Measurements from ENCODE around the gene RAC3. TPM values are rescaled to one million over a fixed set of nuclear protein-coding genes. Genes with fewer than 3 reads are reported as not detected.

The RAC3 gene
- total RNA-seq, 2 experiments from 2014 or later: 12.9 to 13.1 TPM

GRCh38 chr17:82022981-82023446 is 8.5 kb upstream of the RAC3 start, which contains the start of gene LRRC45:
Gene LRRC45, plus strand, starts transcription at chr17:82023305. Its CDS starts 339 bp downstream, at chr17:82023644.
- Mint-ChIP-seq H3K9me3 (ENCODE audit: insufficient read depth) (no peaks in the 10 kb centered on the region), H3K4me3 (peak within 1 kb of the TSS; percentile 89), H3K36me3 (ENCODE audit: low read depth) (peaks cover 19% of the 10 kb centered on the region), H3K27me3 (ENCODE audit: low read depth) (no peaks in the 10 kb centered on the region), H3K27ac (peak within 1 kb of the TSS; percentile 83), H3K4me1 (ENCODE audit: low read depth) (peaks cover 43% of the 10 kb centered on the region)
- CTCF ChIA-PET: interaction anchor here (0.7 to 6.1 kb wide), 8 partner anchors 8 to 132 kb away, joined by 3 to 138 read pairs (median 10); partner anchors contain the start of genes DCXR, NOTUM and RAC3
- peak; percentile 96 for ATAC-seq
- POLR2A ChIA-PET: interaction anchor here (0.7 to 2.8 kb wide), 2 partner anchors 14 to 63 kb away, joined by 4 to 7 read pairs; partner anchors contain the start of gene DCXR
- peak; percentile 100 for DNase-seq

GRCh38 chr17:82023447-82024241 is 7.8 kb upstream of the RAC3 start:
- peak overlapping the region; percentile 89 for H3K4me3 Mint-ChIP-seq
- no peaks in the 10 kb centered on the region for H3K27me3 Mint-ChIP-seq (ENCODE audit: low read depth)
- peak; percentile 48 for DNase-seq
- peak overlapping the region; percentile 57 for H3K27ac Mint-ChIP-seq
- H3K9me3 Mint-ChIP-seq (ENCODE audit: insufficient read depth): no peaks in the 10 kb centered on the region
- ATAC-seq: no peak
- POLR2A ChIA-PET: interaction anchor here (2.8 kb wide), 1 partner anchor 14 kb away, joined by 7 read pairs; the partner anchor contains the start of gene DCXR
- peaks cover 17% of the 10 kb centered on the region for H3K36me3 Mint-ChIP-seq (ENCODE audit: low read depth)
- peaks cover 43% of the 10 kb centered on the region for H3K4me1 Mint-ChIP-seq (ENCODE audit: low read depth)
- CTCF ChIA-PET: interaction anchor here (0.7 to 6.1 kb wide), 4 partner anchors 7 to 72 kb away, joined by 3 to 138 read pairs (median 24); partner anchors contain the start of genes DCXR, NOTUM and RAC3

GRCh38 chr17:82024859-82025258 is 6.6 kb upstream of the RAC3 start:
- ChIA-PET CTCF (interaction anchor here (1.1 kb wide), 1 partner anchor 65 kb away, joined by 3 read pairs; no protein-coding TSS in a partner anchor), POLR2A (no interaction called here)
- ATAC-seq (no peak), DNase-seq (no peak)
- Mint-ChIP-seq H3K27me3 (ENCODE audit: low read depth) (no peaks in the 10 kb centered on the region), H3K4me1 (ENCODE audit: low read depth) (peaks cover 50% of the 10 kb centered on the region), H3K4me3 (no peak overlapping the region), H3K27ac (no peak overlapping the region), H3K9me3 (ENCODE audit: insufficient read depth) (no peaks in the 10 kb centered on the region), H3K36me3 (ENCODE audit: low read depth) (peaks cover 21% of the 10 kb centered on the region)

- ATAC-seq: no peak
- no peaks in the 10 kb centered on the region for H3K9me3 Mint-ChIP-seq (ENCODE audit: insufficient read depth)
- no peak for DNase-seq
- H3K4me3 Mint-ChIP-seq: no peak overlapping the region
- no peak overlapping the region for H3K27ac Mint-ChIP-seq
- no peaks in the 10 kb centered on the region for H3K27me3 Mint-ChIP-seq (ENCODE audit: low read depth)
- CTCF ChIA-PET: interaction anchor here (0.9 to 1.1 kb wide), 2 partner anchors 66 kb away, joined by 3 read pairs; no protein-coding TSS in a partner anchor
- POLR2A ChIA-PET: interaction anchor here (0.8 kb wide), 1 partner anchor 81 kb away, joined by 3 read pairs; no protein-coding TSS in a partner anchor
- peaks cover 51% of the 10 kb centered on the region for H3K4me1 Mint-ChIP-seq (ENCODE audit: low read depth)
- peaks cover 23% of the 10 kb centered on the region for H3K36me3 Mint-ChIP-seq (ENCODE audit: low read depth)
Measured at GRCh38 chr17:82025401-82026107, 5.9 kb upstream of the RAC3 start.

- H3K27me3 Mint-ChIP-seq (ENCODE audit: low read depth): no peaks in the 10 kb centered on the region
- H3K36me3 Mint-ChIP-seq (ENCODE audit: low read depth): peaks cover 24% of the 10 kb centered on the region
- H3K9me3 Mint-ChIP-seq (ENCODE audit: insufficient read depth): no peaks in the 10 kb centered on the region
- ATAC-seq (no peak), DNase-seq (no peak)
- no peak overlapping the region for H3K27ac Mint-ChIP-seq
- POLR2A ChIA-PET: interaction anchor here (0.8 to 1.1 kb wide), 2 partner anchors 9 to 270 kb away, joined by 3 read pairs; partner anchors contain the start of gene DCXR
- H3K4me1 Mint-ChIP-seq (ENCODE audit: low read depth): peaks cover 45% of the 10 kb centered on the region
- CTCF ChIA-PET: interaction anchor here (1.7 kb wide), 1 partner anchor 10 kb away, joined by 8 read pairs; the partner anchor contains the start of gene DCXR
- H3K4me3 Mint-ChIP-seq: no peak overlapping the region
Measured at GRCh38 chr17:82028246-82028645, 3.2 kb upstream of the RAC3 start.

GRCh38 chr17:82028966-82029365 is 2.5 kb upstream of the RAC3 start:
- CTCF ChIA-PET: interaction anchor here (0.6 to 1.9 kb wide), 5 partner anchors 9 to 167 kb away, joined by 3 to 9 read pairs (median 7); partner anchors contain the start of gene DCXR
- no peak overlapping the region for H3K27ac Mint-ChIP-seq
- POLR2A ChIA-PET: interaction anchor here (1.1 kb wide), 1 partner anchor 9 kb away, joined by 3 read pairs; the partner anchor contains the start of gene DCXR

GRCh38 chr17:82029391-82029790 is 2.1 kb upstream of the RAC3 start:
- peaks cover 28% of the 10 kb centered on the region for H3K36me3 Mint-ChIP-seq (ENCODE audit: low read depth)
- H3K4me3 Mint-ChIP-seq: peak overlapping the region; percentile 12
- ChIA-PET CTCF (interaction anchor here (0.6 to 3.1 kb wide), 14 partner anchors 8 to 166 kb away, joined by 3 to 31 read pairs (median 6); partner anchors contain the start of genes ASPSCR1, CENPX, DCXR and GPS1), POLR2A (no interaction called here)
- no peaks in the 10 kb centered on the region for H3K27me3 Mint-ChIP-seq (ENCODE audit: low read depth)
- ATAC-seq (no peak), DNase-seq (no peak)
- H3K4me1 Mint-ChIP-seq (ENCODE audit: low read depth): peaks cover 38% of the 10 kb centered on the region
- H3K27ac Mint-ChIP-seq: peak overlapping the region; percentile 69
- no peaks in the 10 kb centered on the region for H3K9me3 Mint-ChIP-seq (ENCODE audit: insufficient read depth)

More at GRCh38 chr17:82028966-82029365, 2.5 kb upstream of the RAC3 start:
- Mint-ChIP-seq H3K27me3 (ENCODE audit: low read depth) (no peaks in the 10 kb centered on the region), H3K4me1 (ENCODE audit: low read depth) (peaks cover 43% of the 10 kb centered on the region), H3K9me3 (ENCODE audit: insufficient read depth) (no peaks in the 10 kb centered on the region), H3K4me3 (no peak overlapping the region), H3K36me3 (ENCODE audit: low read depth) (peaks cover 24% of the 10 kb centered on the region)
- DNase-seq (no peak), ATAC-seq (no peak)

GRCh38 chr17:82029990-82030469 is 1.4 kb upstream of the RAC3 start:
- Mint-ChIP-seq H3K36me3 (ENCODE audit: low read depth) (peaks cover 30% of the 10 kb centered on the region), H3K4me3 (no peak overlapping the region), H3K27me3 (ENCODE audit: low read depth) (no peaks in the 10 kb centered on the region), H3K27ac (no peak overlapping the region), H3K9me3 (ENCODE audit: insufficient read depth) (no peaks in the 10 kb centered on the region), H3K4me1 (ENCODE audit: low read depth) (peaks cover 38% of the 10 kb centered on the region)
- ChIA-PET POLR2A (interaction anchor here (0.5 to 1.8 kb wide), 4 partner anchors 47 to 206 kb away, joined by 3 to 8 read pairs (median 3); partner anchors contain the start of genes FASN and SLC16A3), CTCF (interaction anchor here (0.9 to 3.1 kb wide), 22 partner anchors 8 to 321 kb away, joined by 3 to 31 read pairs (median 6); partner anchors contain the start of genes ASPSCR1, CD7, CENPX and GPS1)
- no peak for DNase-seq
- peak; percentile 1 for ATAC-seq

- peak overlapping the region; percentile 76 for H3K4me3 Mint-ChIP-seq
- CTCF ChIA-PET: interaction anchor here (0.6 to 3.1 kb wide), 26 partner anchors 8 to 320 kb away, joined by 3 to 31 read pairs (median 6); partner anchors contain the start of genes ASPSCR1, CD7, CENPX and GPS1
- POLR2A ChIA-PET: interaction anchor here (0.5 to 1.8 kb wide), 4 partner anchors 47 to 206 kb away, joined by 3 to 8 read pairs (median 3); partner anchors contain the start of genes FASN and SLC16A3
Measured at GRCh38 chr17:82030470-82031302, 792 bp upstream of the RAC3 start.

More at GRCh38 chr17:82030470-82031302, 792 bp upstream of the RAC3 start:
- no peaks in the 10 kb centered on the region for H3K9me3 Mint-ChIP-seq (ENCODE audit: insufficient read depth)
- peak; percentile 88 for DNase-seq
- peaks cover 41% of the 10 kb centered on the region for H3K4me1 Mint-ChIP-seq (ENCODE audit: low read depth)
- H3K27me3 Mint-ChIP-seq (ENCODE audit: low read depth): no peaks in the 10 kb centered on the region
- ATAC-seq: peak; percentile 73
- H3K27ac Mint-ChIP-seq: peak overlapping the region; percentile 52
- peaks cover 35% of the 10 kb centered on the region for H3K36me3 Mint-ChIP-seq (ENCODE audit: low read depth)

All from activated CD8-positive, alpha-beta T cell treated with anti-CD3 and anti-CD28 coated beads, Interleukin-2, amount 10 ng/mL, durations not matched to agents 7 days and 5 days (primary cell).